NCI-H2081 treated with DMSO at 0.1 percent for 48 hours (cell line): Measurements from ENCODE around the gene PELI2.

ENCODE experiments used
- DNase-seq: peaks from one replicate; lab custom pipeline; 2025; lab: John Stamatoyannopoulos, UW

The PELI2 gene

GRCh38 chr14:56247495-56248200 lies 129.4 kb downstream of the PELI2 start:
- no peak for DNase-seq

- DNase-seq: no peak
Measured at GRCh38 chr14:56248442-56248841, 130.2 kb downstream of the PELI2 start.

- no peak for DNase-seq
Measured at GRCh38 chr14:56261046-56261445, 142.8 kb downstream of the PELI2 start.

- DNase-seq: no peak
Measured at GRCh38 chr14:56262530-56262929, 144.3 kb downstream of the PELI2 start.

- DNase-seq: no peak
Measured at GRCh38 chr14:56268039-56268438, 149.8 kb downstream of the PELI2 start.

- no peak for DNase-seq
Measured at GRCh38 chr14:56268673-56269072, 150.5 kb downstream of the PELI2 start.

- no peak for DNase-seq
Measured at GRCh38 chr14:56270921-56271320, 152.7 kb downstream of the PELI2 start.

- no peak for DNase-seq
Measured at GRCh38 chr14:56271970-56272369, 153.8 kb downstream of the PELI2 start.

- DNase-seq: no peak
Measured at GRCh38 chr14:56273155-56273554, 154.9 kb downstream of the PELI2 start.

- no peak for DNase-seq
Measured at GRCh38 chr14:56273951-56274350, 155.7 kb downstream of the PELI2 start.

- no peak for DNase-seq
Measured at GRCh38 chr14:56274556-56274955, 156.3 kb downstream of the PELI2 start.

GRCh38 chr14:56276108-56276507 lies 157.9 kb downstream of the PELI2 start:
- DNase-seq: no peak

GRCh38 chr14:56278383-56278782 lies 160.2 kb downstream of the PELI2 start:
- DNase-seq: no peak

- DNase-seq: no peak
Measured at GRCh38 chr14:56280843-56281242, 162.6 kb downstream of the PELI2 start.

- no peak for DNase-seq
Measured at GRCh38 chr14:56282179-56282578, 164.0 kb downstream of the PELI2 start.

GRCh38 chr14:56284641-56285040 lies 166.4 kb downstream of the PELI2 start:
- no peak for DNase-seq

- no peak for DNase-seq
Measured at GRCh38 chr14:56289155-56289554, 170.9 kb downstream of the PELI2 start.

GRCh38 chr14:56290195-56290594 lies 172.0 kb downstream of the PELI2 start:
- no peak for DNase-seq

- DNase-seq: no peak
Measured at GRCh38 chr14:56292970-56293369, 174.8 kb downstream of the PELI2 start.

- no peak for DNase-seq
Measured at GRCh38 chr14:56293506-56293905, 175.3 kb downstream of the PELI2 start.

- no peak for DNase-seq
Measured at GRCh38 chr14:56294128-56294527, 175.9 kb downstream of the PELI2 start.

GRCh38 chr14:56295743-56296142 lies 177.5 kb downstream of the PELI2 start:
- DNase-seq: no peak

- DNase-seq: no peak
Measured at GRCh38 chr14:56297449-56297848, 179.2 kb downstream of the PELI2 start.

GRCh38 chr14:56299306-56299984 lies 181.2 kb downstream of the PELI2 start:
- no peak for DNase-seq
